ENCODE results near the gene AGBL5. TPM values are rescaled to one million over a fixed set of nuclear protein-coding genes. Genes with fewer than 3 reads are reported as not detected.

The AGBL5 gene
- total and polyA plus RNA-seq, 2 of the 13 experiments (the other 11 are each of a cell fraction or from before 2014, with no cell fraction given), result 55.9 to 73.3 TPM

GRCh38 chr2:27049422-27050280, 1.8 kb upstream of the AGBL5 start (continued):
- no peak for TF ChIP-seq CERS6 (CRISPR knock-in tag; IDR thresholded peaks at IDR 0.05)
- TF ChIP-seq GABPB1 (CRISPR knock-in tag; IDR thresholded peaks at IDR 0.05), result no peak; the same call in none of the 2 replicates
- TF ChIP-seq E2F2 (CRISPR knock-in tag; IDR thresholded peaks at IDR 0.05; ENCODE audit: borderline replicate concordance), result no peak
- no peak for TF ChIP-seq ETS1 (CRISPR knock-in tag; IDR thresholded peaks at IDR 0.05)
- TF ChIP-seq ZNF570 (CRISPR knock-in tag; IDR thresholded peaks at IDR 0.05; ENCODE audit: borderline replicate concordance), result no peak
- TF ChIP-seq GPBP1L1 (CRISPR knock-in tag; IDR thresholded peaks at IDR 0.05), result no peak
- no peak for TF ChIP-seq ZNF367 (CRISPR knock-in tag; IDR thresholded peaks at IDR 0.05; ENCODE audit: borderline replicate concordance)
- no peak; the same call in 1 of the 2 replicates for TF ChIP-seq ZNF562 (CRISPR knock-in tag; IDR thresholded peaks at IDR 0.05; ENCODE audit: borderline replicate concordance)
- TF ChIP-seq ZBTB1 (CRISPR knock-in tag; IDR thresholded peaks at IDR 0.05; ENCODE audit: borderline replicate concordance), result no peak
- TF ChIP-seq ZNF740 (CRISPR knock-in tag; IDR thresholded peaks at IDR 0.05), result 0 out of 2 replicates have a peak, but pooled peaks have one; percentile 8
- TF ChIP-seq ZNF703 (CRISPR knock-in tag; IDR thresholded peaks at IDR 0.05; ENCODE audit: borderline replicate concordance), result peak; percentile 94; the same call in 1 of the 2 replicates
- TF ChIP-seq IRF9 (CRISPR knock-in tag; IDR thresholded peaks at IDR 0.05; ENCODE audit: borderline replicate concordance), result 0 out of 2 replicates have a peak, but pooled peaks have one; percentile 80
- TF ChIP-seq JUND (CRISPR knock-in tag; IDR thresholded peaks at IDR 0.05), result no peak
- no peak; the same call in 1 of the 2 replicates for TF ChIP-seq ZBTB46 (CRISPR knock-in tag; IDR thresholded peaks at IDR 0.05; ENCODE audit: borderline replicate concordance)
- no peak for TF ChIP-seq ZNF205 (CRISPR knock-in tag; IDR thresholded peaks at IDR 0.05)
- no peak for TF ChIP-seq SATB2 (CRISPR knock-in tag; IDR thresholded peaks at IDR 0.05)
- TF ChIP-seq EEA1 (CRISPR knock-in tag; IDR thresholded peaks at IDR 0.05; ENCODE audit: borderline replicate concordance), result no peak
- TF ChIP-seq ZNF547 (CRISPR knock-in tag; IDR thresholded peaks at IDR 0.05), result peak; percentile 95; the same call in 1 of the 2 replicates
- TF ChIP-seq BRCA1 (CRISPR knock-in tag; IDR thresholded peaks at IDR 0.05), result peak; percentile 94; the same call in 1 of the 2 replicates
- no peak for TF ChIP-seq ZSCAN12 (CRISPR knock-in tag; IDR thresholded peaks at IDR 0.05)

Data from HepG2 (cell line).